Parathyroid adenoma (tissue), 2 donors: Measurements from ENCODE around the gene GIPC2.
"Not testable (repeated sequence)": the region's sequence is repeated elsewhere in the genome, so short reads cannot be mapped to it uniquely, and the experiment has no call there.

ENCODE experiments used
- H2AFZ ChIP-seq: fragments of 300-600 bp; sonication (generic); one replicate; pipeline ENCODE4 v1.7.0; 2017; ENCODE audit warnings: antibody characterized with exemption, mild to moderate bottlenecking
- H3K27ac ChIP-seq: fragments of 300-600 bp; sonication (generic); one replicate; pipeline ENCODE4 v1.7.0; 2017
- H3K27me3 ChIP-seq: fragments of 300-600 bp; sonication (generic); one replicate; pipeline ENCODE4 v1.7.0; 2017; ENCODE audit warnings: low read length; ENCODE audit not compliant: control insufficient read depth, insufficient read depth
- H3K36me3 ChIP-seq: fragments of 300-600 bp; sonication (generic); one replicate; pipeline ENCODE4 v1.7.0; 2017; ENCODE audit warnings: low read length; ENCODE audit not compliant: control insufficient read depth, insufficient read depth
- H3K4me1 ChIP-seq: fragments of 300-600 bp; sonication (generic); one replicate; pipeline ENCODE4 v1.7.0; 2017; ENCODE audit warnings: control low read depth
- H3K4me2 ChIP-seq: fragments of 300-600 bp; sonication (generic); one replicate; pipeline ENCODE4 v1.7.0; 2017; ENCODE audit warnings: low read length
- H3K4me3 ChIP-seq: fragments of 300-600 bp; sonication (generic); one replicate; pipeline ENCODE4 v1.7.0; 2017; ENCODE audit warnings: low read depth, low read length
- H3K79me2 ChIP-seq: fragments of 300-600 bp; sonication (generic); one replicate; pipeline ENCODE4 v1.7.0; 2017; ENCODE audit warnings: control low read depth
- H3K9ac ChIP-seq: fragments of 300-600 bp; sonication (generic); one replicate; pipeline ENCODE4 v1.7.0; 2017; ENCODE audit warnings: mild to moderate bottlenecking
- H3K9me3 ChIP-seq: fragments of 300-600 bp; sonication (generic); one replicate; pipeline ENCODE4 v1.7.0; 2017; ENCODE audit warnings: low read length; ENCODE audit not compliant: control insufficient read depth
- CTCF ChIP-seq: fragments of 300-600 bp; sonication (generic); IDR thresholded peaks from one replicate; pipeline ENCODE4 v1.7.0; 2017; ENCODE audit warnings: antibody characterized with exemption, mild to moderate bottlenecking
- donor health status: primary hyperparathyroidism.

Gene GIPC2

GRCh38 chr1:78045926-78046778 is at the start of gene GIPC2:
Gene GIPC2 (plus strand): TSS chr1:78045966. CDS start chr1:78046095, 129 bp downstream.
- Histone ChIP-seq H3K4me2 (peak within 1 kb of the TSS; percentile 50), H3K27me3 (no peaks in the 10 kb centered on the region), H3K9me3 (no peaks in the 10 kb centered on the region), H3K4me3 (peak within 1 kb of the TSS; percentile 42), H3K9ac (no peak within 1 kb of the TSS), H3K4me1 (no peaks in the 10 kb centered on the region), H3K79me2 (no peaks in the 10 kb centered on the region), H2AFZ (peak within 1 kb of the TSS; percentile 79), H3K36me3 (no peaks in the 10 kb centered on the region), H3K27ac (no peak within 1 kb of the TSS)
- no peak for TF ChIP-seq CTCF

- H3K27me3 ChIP-seq, result no peaks in the 10 kb centered on the region
- no peak for TF ChIP-seq CTCF
- H3K79me2 ChIP-seq, result no peaks in the 10 kb centered on the region
- H3K9ac ChIP-seq, result no peak overlapping the region
- H3K27ac ChIP-seq, result no peak overlapping the region
- H3K4me2 ChIP-seq, result no peak overlapping the region
- no peaks in the 10 kb centered on the region for H3K36me3 ChIP-seq
- H3K4me3 ChIP-seq, result no peak overlapping the region
- H3K9me3 ChIP-seq, result no peaks in the 10 kb centered on the region
- H2AFZ ChIP-seq, result no peak overlapping the region
- H3K4me1 ChIP-seq, result no peaks in the 10 kb centered on the region
Measured at GRCh38 chr1:77996734-77997133, 49.0 kb upstream of the GIPC2 start.

GRCh38 chr1:78000536-78000935 is 45.2 kb upstream of the GIPC2 start:
- not testable (repeated sequence) for H3K4me1 ChIP-seq, H3K27me3 ChIP-seq, H3K27ac ChIP-seq, H3K9ac ChIP-seq, H2AFZ ChIP-seq, H3K4me2 ChIP-seq, H3K36me3 ChIP-seq, H3K4me3 ChIP-seq, H3K79me2 ChIP-seq, H3K9me3 ChIP-seq

- Histone ChIP-seq H2AFZ (peak overlapping the region; percentile 1), H3K4me1 (no peaks in the 10 kb centered on the region), H3K27me3 (no peaks in the 10 kb centered on the region), H3K9ac (no peak overlapping the region), H3K36me3 (no peaks in the 10 kb centered on the region), H3K4me2 (peak overlapping the region; percentile 10), H3K9me3 (no peaks in the 10 kb centered on the region), H3K27ac (peak overlapping the region; percentile 93), H3K79me2 (no peaks in the 10 kb centered on the region), H3K4me3 (peak overlapping the region; percentile 96)
- TF ChIP-seq CTCF, result no peak
Measured at GRCh38 chr1:78003070-78003746, 42.6 kb upstream of the GIPC2 start.

- Histone ChIP-seq H3K9ac (peak overlapping the region; percentile 28), H3K27ac (peak overlapping the region; percentile 93), H3K9me3 (no peaks in the 10 kb centered on the region), H3K36me3 (no peaks in the 10 kb centered on the region), H3K4me2 (peak overlapping the region; percentile 95), H3K4me3 (peak overlapping the region; percentile 96), H3K79me2 (no peaks in the 10 kb centered on the region), H3K27me3 (no peaks in the 10 kb centered on the region), H2AFZ (peak overlapping the region; percentile 87), H3K4me1 (no peaks in the 10 kb centered on the region)
- no peak for TF ChIP-seq CTCF
Measured at GRCh38 chr1:78003882-78004718, 41.7 kb upstream of the GIPC2 start.
